ENCODE data around the gene GRM1.

The GRM1 gene

DNA sequence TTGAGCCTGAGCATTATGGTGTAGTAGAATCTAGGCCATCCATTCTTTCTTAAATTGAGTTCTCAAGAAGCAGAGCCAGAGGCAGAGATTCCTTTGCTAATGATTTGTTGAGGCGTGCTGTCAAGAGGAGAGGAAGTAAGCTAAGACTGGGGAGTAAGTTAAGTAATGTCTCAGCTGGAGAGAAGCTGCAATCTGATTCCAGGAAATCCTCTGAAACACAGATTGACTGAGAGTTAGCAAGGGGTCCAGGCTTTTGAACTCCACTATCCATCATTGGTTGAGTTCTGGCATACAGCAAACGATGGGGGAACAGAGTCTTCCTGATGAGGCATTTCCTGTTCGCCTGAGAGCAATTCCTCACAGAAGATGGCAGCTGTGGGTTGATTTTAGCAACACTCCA lies 307.3 kb downstream of the GRM1 start:
- Histone ChIP-seq H3K79me2 (ENCODE audit: control insufficient read depth, insufficient read depth, low read length, poor library complexity) (no peaks in the 10 kb centered on the region), H3K27ac (ENCODE audit: low read depth, low read length) (no peak overlapping the region), H3K4me3 (ENCODE audit: low read depth, low read length) (no peak overlapping the region), H3K14ac (ENCODE audit: low read length) (no peak overlapping the region), H4K12ac (ENCODE audit: low read depth, low read length) (no peak overlapping the region), H3K36me3 (ENCODE audit: control insufficient read depth in 1 of 2, insufficient read depth in 2 of 2, low read length in 2 of 2) (no peaks in the 10 kb centered on the region), H4K8ac (ENCODE audit: low read depth, low read length) (no peak overlapping the region), H2BK12ac (ENCODE audit: low read length) (no peak overlapping the region), H3K4me2 (ENCODE audit: low read length) (no peak overlapping the region), H3K4me1 (ENCODE audit: control insufficient read depth in 1 of 2, insufficient read depth in 2 of 2, low read length in 2 of 2) (peaks cover 3% of the 10 kb centered on the region in 2 experiments), H3K9me3 (ENCODE audit: insufficient read depth, low read depth, low read length) (no peaks in the 10 kb centered on the region), H3K79me1 (ENCODE audit: low read length) (peaks cover 5% of the 10 kb centered on the region), H4K91ac (ENCODE audit: low read depth, low read length) (no peak overlapping the region), H3K9ac (ENCODE audit: low read length) (no peak overlapping the region), H2BK120ac (ENCODE audit: insufficient read depth, low read length, poor library complexity) (no peak overlapping the region), H2AFZ (ENCODE audit: insufficient read depth, low read length, poor library complexity) (no peak overlapping the region), H2BK5ac (ENCODE audit: low read depth, low read length, poor library complexity) (no peak overlapping the region), H2AK5ac (ENCODE audit: low read length) (no peak overlapping the region), H3K23ac (ENCODE audit: low read length) (no peak overlapping the region), H3K18ac (ENCODE audit: low read length) (no peak overlapping the region), H3K4ac (ENCODE audit: low read depth, low read length) (no peak overlapping the region), H3K27me3 (ENCODE audit: insufficient read depth, low read length) (no peaks in the 10 kb centered on the region)
- DNase-seq: no peak
- no CpG with 5 or more reads among the region's 3 CpGs for WGBS (ENCODE audit: extremely low coverage, insufficient coverage, insufficient read length)

DNA sequence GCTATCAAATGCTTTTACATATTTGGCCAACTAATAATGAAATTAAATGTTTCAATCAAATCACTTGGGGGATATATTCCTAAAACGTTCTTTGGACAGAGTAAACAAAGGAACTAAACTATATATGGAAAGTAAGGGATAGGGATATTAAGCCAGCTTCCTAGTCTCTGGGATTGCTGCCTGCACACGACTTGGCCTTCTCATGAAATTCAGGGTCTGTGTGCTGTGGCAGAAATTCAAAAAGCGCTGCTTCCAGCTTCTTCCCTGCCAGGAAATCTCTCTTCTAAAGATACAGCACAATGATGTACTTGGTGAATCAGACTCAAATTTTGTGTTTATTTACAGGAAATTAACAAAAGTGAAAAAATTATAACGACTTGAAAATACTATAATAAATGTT lies 308.5 kb downstream of the GRM1 start:
- Histone ChIP-seq H2AFZ (ENCODE audit: insufficient read depth, low read length, poor library complexity) (no peak overlapping the region), H3K36me3 (ENCODE audit: control insufficient read depth in 1 of 2, insufficient read depth in 2 of 2, low read length in 2 of 2) (no peaks in the 10 kb centered on the region), H4K12ac (ENCODE audit: low read depth, low read length) (no peak overlapping the region), H3K4me3 (ENCODE audit: low read depth, low read length) (no peak overlapping the region), H3K18ac (ENCODE audit: low read length) (no peak overlapping the region), H4K91ac (ENCODE audit: low read depth, low read length) (no peak overlapping the region), H3K4me2 (ENCODE audit: low read length) (no peak overlapping the region), H3K4ac (ENCODE audit: low read depth, low read length) (no peak overlapping the region), H3K9ac (ENCODE audit: low read length) (no peak overlapping the region), H3K27me3 (ENCODE audit: insufficient read depth, low read length) (no peaks in the 10 kb centered on the region), H3K27ac (ENCODE audit: low read depth, low read length) (no peak overlapping the region), H3K23ac (ENCODE audit: low read length) (no peak overlapping the region), H3K79me1 (ENCODE audit: low read length) (peaks cover 5% of the 10 kb centered on the region), H2BK12ac (ENCODE audit: low read length) (no peak overlapping the region), H3K14ac (ENCODE audit: low read length) (no peak overlapping the region), H2BK120ac (ENCODE audit: insufficient read depth, low read length, poor library complexity) (no peak overlapping the region), H3K79me2 (ENCODE audit: control insufficient read depth, insufficient read depth, low read length, poor library complexity) (no peaks in the 10 kb centered on the region), H2BK5ac (ENCODE audit: low read depth, low read length, poor library complexity) (no peak overlapping the region), H3K9me3 (ENCODE audit: insufficient read depth, low read depth, low read length) (no peaks in the 10 kb centered on the region), H4K8ac (ENCODE audit: low read depth, low read length) (no peak overlapping the region), H3K4me1 (ENCODE audit: control insufficient read depth in 1 of 2, insufficient read depth in 2 of 2, low read length in 2 of 2) (peaks cover 3% of the 10 kb centered on the region in 2 experiments), H2AK5ac (ENCODE audit: low read length) (no peak overlapping the region)
- no CpG with 5 or more reads among the region's 4 CpGs for WGBS (ENCODE audit: extremely low coverage, insufficient coverage, insufficient read length)
- DNase-seq: no peak

DNA sequence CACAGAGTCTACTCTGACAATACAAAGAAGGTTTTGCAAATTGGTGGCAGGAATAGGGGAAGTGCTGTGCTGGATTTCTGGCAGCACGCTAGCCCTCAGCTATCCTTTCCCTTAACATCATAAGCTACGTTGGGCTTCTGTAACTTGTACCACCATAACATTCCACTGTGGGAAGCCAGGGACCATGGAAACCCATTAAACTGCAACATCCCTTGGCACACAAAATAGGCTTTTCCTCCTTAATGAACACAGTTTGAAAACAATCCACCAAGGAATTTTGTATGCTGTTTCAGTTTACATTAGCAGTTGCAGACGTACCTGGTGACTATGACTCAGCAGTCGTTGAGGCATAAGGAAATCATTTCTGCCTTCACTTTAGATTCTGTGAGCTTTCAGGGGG lies 310.9 kb downstream of the GRM1 start:
- no CpG with 5 or more reads among the region's 4 CpGs for WGBS (ENCODE audit: extremely low coverage, insufficient coverage, insufficient read length)

DNA sequence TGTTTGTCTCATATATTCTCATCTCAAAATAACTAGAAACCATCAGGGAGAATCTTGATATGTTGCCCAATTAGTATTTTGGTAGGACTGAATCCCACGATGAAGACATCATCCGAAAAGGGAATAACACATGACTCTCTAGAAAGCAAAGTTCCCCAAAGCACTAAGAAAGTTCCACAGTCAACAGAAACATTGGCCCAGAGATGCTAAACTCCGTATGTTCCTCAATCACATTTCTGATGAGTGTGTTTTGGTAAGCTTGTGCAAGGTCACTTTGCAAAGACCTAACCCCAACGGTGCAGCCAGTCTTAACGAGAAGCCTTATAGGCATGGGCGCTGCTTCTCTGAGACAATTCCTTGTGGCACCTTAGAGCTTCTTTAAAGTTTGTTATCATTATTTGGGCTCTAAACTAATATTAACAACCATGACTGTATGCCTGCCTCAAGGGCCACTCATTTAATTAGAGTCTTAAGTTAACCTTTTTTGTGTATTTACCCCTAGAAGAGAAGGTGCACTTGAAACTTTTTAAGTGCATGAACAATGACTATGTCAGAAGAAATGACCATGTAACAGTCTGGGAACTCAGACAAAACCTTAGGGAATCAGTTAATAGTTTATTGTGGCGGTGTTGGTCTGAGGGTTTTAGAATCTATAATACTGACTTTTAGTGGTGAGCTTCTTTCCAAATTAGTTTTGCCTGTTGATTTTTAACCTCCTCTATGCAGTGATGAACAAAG lies 312.8 kb downstream of the GRM1 start:
- Histone ChIP-seq H3K23ac (ENCODE audit: low read length) (no peak overlapping the region), H3K27me3 (ENCODE audit: insufficient read depth, low read length) (no peaks in the 10 kb centered on the region)
- no CpG with 5 or more reads among the region's 7 CpGs for WGBS (ENCODE audit: extremely low coverage, insufficient coverage, insufficient read length)

More for the DNA sequence above, 310.9 kb downstream of the GRM1 start:
- Histone ChIP-seq H3K27ac (ENCODE audit: low read depth, low read length) (peak overlapping the region; percentile 31), H3K4ac (ENCODE audit: low read depth, low read length) (no peak overlapping the region), H3K79me1 (ENCODE audit: low read length) (peaks cover 5% of the 10 kb centered on the region), H3K14ac (ENCODE audit: low read length) (no peak overlapping the region), H3K9me3 (ENCODE audit: insufficient read depth, low read depth, low read length) (no peaks in the 10 kb centered on the region), H3K36me3 (ENCODE audit: control insufficient read depth in 1 of 2, insufficient read depth in 2 of 2, low read length in 2 of 2) (no peaks in the 10 kb centered on the region), H3K4me3 (ENCODE audit: low read depth, low read length) (no peak overlapping the region), H3K79me2 (ENCODE audit: control insufficient read depth, insufficient read depth, low read length, poor library complexity) (no peaks in the 10 kb centered on the region), H3K18ac (ENCODE audit: low read length) (no peak overlapping the region), H3K27me3 (ENCODE audit: insufficient read depth, low read length) (no peaks in the 10 kb centered on the region), H3K9ac (ENCODE audit: low read length) (no peak overlapping the region), H3K4me2 (ENCODE audit: low read length) (no peak overlapping the region), H2BK120ac (ENCODE audit: insufficient read depth, low read length, poor library complexity) (peak overlapping the region; percentile 25), H4K91ac (ENCODE audit: low read depth, low read length) (peak overlapping the region; percentile 79), H2BK5ac (ENCODE audit: low read depth, low read length, poor library complexity) (peak overlapping the region; percentile 66), H2BK12ac (ENCODE audit: low read length) (no peak overlapping the region), H3K4me1 (ENCODE audit: control insufficient read depth in 1 of 2, insufficient read depth in 2 of 2, low read length in 2 of 2) (peaks cover 3% of the 10 kb centered on the region in 2 experiments), H3K23ac (ENCODE audit: low read length) (no peak overlapping the region), H2AFZ (ENCODE audit: insufficient read depth, low read length, poor library complexity) (peak overlapping the region; percentile 76), H2AK5ac (ENCODE audit: low read length) (no peak overlapping the region), H4K12ac (ENCODE audit: low read depth, low read length) (no peak overlapping the region), H4K8ac (ENCODE audit: low read depth, low read length) (no peak overlapping the region)
- DNase-seq: peak in 1 of 2 donors; percentile 9

More for the DNA sequence above, 312.8 kb downstream of the GRM1 start:
- no peak overlapping the region for H2AFZ ChIP-seq (ENCODE audit: insufficient read depth, low read length, poor library complexity)
- DNase-seq: peak in 1 of 2 donors; percentile 8
- H3K14ac ChIP-seq (ENCODE audit: low read length): no peak overlapping the region
- H2BK120ac ChIP-seq (ENCODE audit: insufficient read depth, low read length, poor library complexity): peak overlapping the region; percentile 11
- no peaks in the 10 kb centered on the region for H3K79me2 ChIP-seq (ENCODE audit: control insufficient read depth, insufficient read depth, low read length, poor library complexity)
- H2AK5ac ChIP-seq (ENCODE audit: low read length): no peak overlapping the region
- no peak overlapping the region for H4K91ac ChIP-seq (ENCODE audit: low read depth, low read length)
- no peak overlapping the region for H4K8ac ChIP-seq (ENCODE audit: low read depth, low read length)
- H3K4ac ChIP-seq (ENCODE audit: low read depth, low read length): no peak overlapping the region
- H3K4me3 ChIP-seq (ENCODE audit: low read depth, low read length): no peak overlapping the region
- H4K12ac ChIP-seq (ENCODE audit: low read depth, low read length): no peak overlapping the region
- H3K36me3 ChIP-seq (ENCODE audit: control insufficient read depth in 1 of 2, insufficient read depth in 2 of 2, low read length in 2 of 2): no peaks in the 10 kb centered on the region
- no peaks in the 10 kb centered on the region for H3K9me3 ChIP-seq (ENCODE audit: insufficient read depth, low read depth, low read length)
- H3K9ac ChIP-seq (ENCODE audit: low read length): no peak overlapping the region
- H3K79me1 ChIP-seq (ENCODE audit: low read length): peaks cover 5% of the 10 kb centered on the region
- no peak overlapping the region for H3K27ac ChIP-seq (ENCODE audit: low read depth, low read length)
- H2BK12ac ChIP-seq (ENCODE audit: low read length): peak overlapping the region; percentile 23
- peaks cover 3% of the 10 kb centered on the region in 2 experiments for H3K4me1 ChIP-seq (ENCODE audit: control insufficient read depth in 1 of 2, insufficient read depth in 2 of 2, low read length in 2 of 2)
- H3K4me2 ChIP-seq (ENCODE audit: low read length): no peak overlapping the region
- H3K18ac ChIP-seq (ENCODE audit: low read length): no peak overlapping the region
- H2BK5ac ChIP-seq (ENCODE audit: low read depth, low read length, poor library complexity): no peak overlapping the region
